GM12891 (cell line): ENCODE data around the gene PCBP3.

Source experiments
- PAX5 ChIP-seq: IDR thresholded peaks from 2 replicates; pipeline ENCODE4 v1.6.1; 2011; ENCODE audit warnings: low read length, moderate library complexity, mild to moderate bottlenecking; ENCODE audit not compliant: insufficient read depth, severe bottlenecking
- POLR2A ChIP-seq: IDR thresholded peaks from 2 replicates; pipeline ENCODE4 v1.6.1; 2011; ENCODE audit warnings: low read depth, low read length, control low read depth
- POLR2AphosphoS5 ChIP-seq: IDR thresholded peaks from 2 replicates; pipeline ENCODE4 v1.6.1; 2011; ENCODE audit warnings: low read depth, low read length, control low read depth
- POU2F2 ChIP-seq: IDR thresholded peaks from 2 replicates; pipeline ENCODE4 v1.6.1; 2011; ENCODE audit warnings: low read depth, mild to moderate bottlenecking, control low read depth, low read length, moderate library complexity
- SPI1 ChIP-seq: IDR thresholded peaks from 2 replicates; pipeline ENCODE4 v1.6.1; 2011; ENCODE audit warnings: low read depth, low read length, control low read depth
- TAF1 ChIP-seq: IDR thresholded peaks from 2 replicates; pipeline ENCODE4 v1.6.1; 2011; ENCODE audit warnings: low read depth, low read length, control low read depth

GRCh38 chr21:45952974-45953373 is 309.4 kb downstream of the PCBP3 start:
- TF ChIP-seq POLR2A (no peak), TAF1 (no peak), POLR2AphosphoS5 (no peak), POU2F2 (no peak), SPI1 (no peak), PAX5 (no peak)
